ENCODE measurements around the gene ACSS1.

The ACSS1 gene

GRCh38 chr20:24999568-24999967, 58.4 kb downstream of the ACSS1 start:
- no peak overlapping the region for H3K9ac ChIP-seq
- TF ChIP-seq CTCF (IDR thresholded peaks at IDR 0.05): no peak
- peak overlapping the region; percentile 57 for H3K4me2 ChIP-seq (ENCODE audit: low read length)
- H3K36me3 ChIP-seq (ENCODE audit: control insufficient read depth, insufficient read depth, low read length): no peaks in the 10 kb centered on the region
- H3K79me2 ChIP-seq: no peaks in the 10 kb centered on the region
- no peak overlapping the region for H2AFZ ChIP-seq
- no peaks in the 10 kb centered on the region for H3K9me3 ChIP-seq (ENCODE audit: control insufficient read depth, low read length)
- peaks cover 22% of the 10 kb centered on the region for H3K4me1 ChIP-seq
- peak overlapping the region; percentile 34 for H3K4me3 ChIP-seq (ENCODE audit: low read depth, low read length)
- H3K27ac ChIP-seq: peak overlapping the region; percentile 75
- no peaks in the 10 kb centered on the region for H3K27me3 ChIP-seq (ENCODE audit: control insufficient read depth, insufficient read depth, low read length)

GRCh38 chr20:24998631-24999445, 59.1 kb downstream of the ACSS1 start:
- no peak overlapping the region for H2AFZ ChIP-seq
- peak overlapping the region; percentile 57 for H3K4me2 ChIP-seq (ENCODE audit: low read length)
- H3K27ac ChIP-seq: peak overlapping the region; percentile 75
- no peaks in the 10 kb centered on the region for H3K9me3 ChIP-seq (ENCODE audit: control insufficient read depth, low read length)
- TF ChIP-seq CTCF (IDR thresholded peaks at IDR 0.05): no peak
- peaks cover 30% of the 10 kb centered on the region for H3K4me1 ChIP-seq
- H3K4me3 ChIP-seq (ENCODE audit: low read depth, low read length): no peak overlapping the region
- H3K79me2 ChIP-seq: no peaks in the 10 kb centered on the region
- H3K36me3 ChIP-seq (ENCODE audit: control insufficient read depth, insufficient read depth, low read length): no peaks in the 10 kb centered on the region
- H3K27me3 ChIP-seq (ENCODE audit: control insufficient read depth, insufficient read depth, low read length): no peaks in the 10 kb centered on the region
- H3K9ac ChIP-seq: no peak overlapping the region

GRCh38 chr20:24998121-24998520, 59.8 kb downstream of the ACSS1 start:
- H3K27ac ChIP-seq: no peak overlapping the region
- H3K9ac ChIP-seq: no peak overlapping the region

GRCh38 chr20:24996449-24997377, 61.2 kb downstream of the ACSS1 start:
- Histone ChIP-seq H3K9me3 (ENCODE audit: control insufficient read depth, low read length) (no peaks in the 10 kb centered on the region), H3K4me1 (peaks cover 37% of the 10 kb centered on the region), H3K27me3 (ENCODE audit: control insufficient read depth, insufficient read depth, low read length) (no peaks in the 10 kb centered on the region), H3K4me3 (ENCODE audit: low read depth, low read length) (no peak overlapping the region), H3K79me2 (peaks cover 7% of the 10 kb centered on the region), H3K36me3 (ENCODE audit: control insufficient read depth, insufficient read depth, low read length) (no peaks in the 10 kb centered on the region), H3K9ac (no peak overlapping the region), H3K4me2 (ENCODE audit: low read length) (no peak overlapping the region), H3K27ac (no peak overlapping the region), H2AFZ (no peak overlapping the region)
- no peak for TF ChIP-seq CTCF (IDR thresholded peaks at IDR 0.05)

More at GRCh38 chr20:24998121-24998520, 59.8 kb downstream of the ACSS1 start:
- H3K79me2 ChIP-seq: no peaks in the 10 kb centered on the region
- H3K4me1 ChIP-seq: peaks cover 36% of the 10 kb centered on the region
- no peaks in the 10 kb centered on the region for H3K9me3 ChIP-seq (ENCODE audit: control insufficient read depth, low read length)
- H3K4me2 ChIP-seq (ENCODE audit: low read length): no peak overlapping the region
- TF ChIP-seq CTCF (IDR thresholded peaks at IDR 0.05): no peak
- H3K36me3 ChIP-seq (ENCODE audit: control insufficient read depth, insufficient read depth, low read length): no peaks in the 10 kb centered on the region
- no peak overlapping the region for H3K4me3 ChIP-seq (ENCODE audit: low read depth, low read length)
- no peak overlapping the region for H2AFZ ChIP-seq
- no peaks in the 10 kb centered on the region for H3K27me3 ChIP-seq (ENCODE audit: control insufficient read depth, insufficient read depth, low read length)
